Pons (tissue), 1 donor: Measurements from ENCODE around the gene RER1.
A peak's percentile ranks its signal among the peaks of the same experiment; 100 is the strongest.
"Not testable (repeated sequence)": the region's sequence is repeated elsewhere in the genome, so short reads cannot be mapped to it uniquely, and the experiment has no call there.

Experiments used
- DNase-seq: peaks from one replicate; pipeline ENCODE4 v3.0.0-alpha.2; 2016; ENCODE audit warnings: low spot score

Gene RER1

GRCh38 chr1:2427976-2428375, 36.3 kb downstream of the RER1 start:
- DNase-seq = no peak

GRCh38 chr1:2428490-2428889, 36.8 kb downstream of the RER1 start:
- DNase-seq = no peak

GRCh38 chr1:2429780-2430591, 38.3 kb downstream of the RER1 start:
- DNase-seq = no peak

DNA sequence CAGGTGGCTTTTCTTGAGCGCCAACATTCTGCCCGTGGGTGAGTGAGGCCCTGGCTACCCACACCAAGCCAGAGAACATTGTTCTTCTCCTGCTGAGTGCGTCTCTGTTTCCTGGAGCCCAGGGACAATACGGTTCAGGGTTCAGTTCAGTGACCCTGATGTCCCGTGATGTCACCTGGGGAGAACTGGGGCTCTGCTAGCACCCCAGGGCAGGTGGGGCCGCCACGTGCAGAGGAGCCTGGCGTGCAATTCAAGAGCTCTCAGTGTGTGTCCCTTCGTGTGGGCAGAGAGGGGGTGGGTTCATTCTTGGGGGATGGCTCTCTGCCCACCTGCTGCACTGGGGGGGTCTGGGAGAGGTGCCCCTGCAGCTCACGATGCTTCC, 38.9 kb downstream of the RER1 start:
- DNase-seq = no peak

- no peak for DNase-seq
Observed at GRCh38 chr1:2431103-2431502, 39.5 kb downstream of the RER1 start.

- DNase-seq = no peak
Observed at GRCh38 chr1:2431518-2431917, 39.9 kb downstream of the RER1 start.

DNA sequence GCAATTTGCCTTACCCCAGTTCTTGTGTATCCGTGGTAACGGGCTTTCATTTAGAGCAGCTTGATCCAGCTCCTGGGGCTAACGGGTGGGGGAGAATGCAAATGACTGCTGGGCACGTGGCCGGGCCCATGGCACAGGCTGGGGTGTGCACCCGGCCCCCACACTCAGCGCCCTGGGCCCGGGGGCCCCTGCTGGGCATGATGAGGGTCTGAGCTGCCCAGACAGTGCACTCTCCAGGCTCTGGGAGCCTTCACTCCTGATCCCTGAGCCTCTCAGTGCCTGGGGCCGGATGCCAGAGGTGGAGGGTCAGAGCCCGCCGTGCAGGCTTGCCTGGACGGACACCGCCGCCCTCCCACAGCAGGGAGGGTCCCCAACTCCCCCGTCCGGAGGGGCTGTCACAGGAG, 40.8 kb downstream of the RER1 start:
- no peak for DNase-seq

DNA sequence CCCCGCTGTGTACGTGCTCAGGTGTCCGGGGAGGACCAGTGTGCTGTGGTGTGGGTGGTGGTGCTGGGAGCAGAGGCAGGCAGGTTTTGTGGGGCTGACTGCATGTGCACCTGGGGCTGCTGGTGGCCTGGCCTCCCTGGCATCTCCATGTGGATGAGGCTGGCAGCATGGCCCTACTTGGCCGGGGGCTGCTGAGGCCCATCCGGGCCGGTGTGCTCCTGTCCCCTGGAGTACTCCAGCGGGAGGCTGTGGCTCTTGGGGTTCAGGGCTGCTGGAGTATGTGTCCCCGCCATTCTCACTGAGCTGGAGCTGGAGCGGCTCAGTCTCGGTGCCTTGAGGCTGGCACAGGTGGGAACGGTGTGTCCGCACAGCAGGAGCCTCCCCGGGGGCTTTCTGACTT, 41.6 kb downstream of the RER1 start:
- no peak for DNase-seq

DNA sequence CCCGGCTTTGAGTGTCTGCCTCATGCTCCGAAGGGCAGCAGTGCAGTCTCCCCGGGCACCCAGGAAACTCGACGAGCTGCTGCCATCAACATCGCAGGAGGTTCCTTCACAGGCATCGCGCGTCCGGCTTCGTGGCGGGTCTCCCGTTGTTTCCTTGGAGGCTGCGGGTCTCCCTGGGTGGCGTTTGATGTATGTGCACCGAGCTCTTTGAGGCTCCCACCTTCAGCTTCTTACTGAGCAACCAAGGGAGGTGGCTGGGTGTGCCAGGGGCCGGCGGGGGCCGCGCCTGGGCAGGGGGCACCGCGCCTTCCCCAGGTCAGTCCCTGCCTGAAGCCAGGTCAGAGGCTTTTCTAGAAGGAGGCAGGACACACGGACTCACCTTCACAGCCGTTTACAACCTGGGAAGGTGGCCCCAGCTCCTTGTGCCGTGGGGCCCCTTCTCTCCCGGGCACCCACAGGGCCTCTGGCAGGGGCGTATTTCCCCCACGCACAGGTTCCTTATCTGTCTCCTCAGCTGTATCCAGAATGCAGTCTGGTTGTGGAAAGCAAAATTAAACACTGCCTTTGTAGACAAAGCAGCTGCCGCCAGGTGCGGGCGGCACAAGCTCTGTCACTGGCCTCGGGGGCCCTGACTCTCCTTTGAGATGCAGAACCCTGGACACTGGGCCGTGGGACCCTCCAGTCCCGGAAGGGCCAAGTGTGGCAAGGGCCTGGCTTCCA, 42.5 kb downstream of the RER1 start:
- DNase-seq = no peak

DNA sequence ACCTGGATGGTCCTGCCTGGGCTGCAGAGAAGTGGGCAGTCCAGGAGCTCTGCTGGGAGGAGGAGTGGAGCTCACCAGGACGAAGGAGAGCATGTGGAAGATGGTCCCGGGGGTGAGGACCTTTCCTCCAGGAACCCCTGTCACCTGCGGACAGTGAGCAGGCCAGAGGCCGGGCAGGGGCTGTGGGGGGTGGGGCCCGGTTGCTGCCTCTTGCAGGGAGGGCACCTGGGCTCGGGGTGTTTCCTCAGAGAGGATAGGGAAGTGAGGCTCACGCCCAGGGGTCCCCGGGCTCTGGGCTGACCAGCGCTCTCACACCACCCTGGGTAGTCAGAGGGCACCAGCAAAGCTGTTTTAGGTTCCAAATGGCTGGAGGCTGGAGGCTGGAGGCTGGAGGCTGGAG, 43.5 kb downstream of the RER1 start:
- DNase-seq = no peak

- DNase-seq = no peak
Observed at GRCh38 chr1:2435746-2436355, 44.2 kb downstream of the RER1 start.

- no peak for DNase-seq
Observed at GRCh38 chr1:2436876-2437275, 45.2 kb downstream of the RER1 start.

DNA sequence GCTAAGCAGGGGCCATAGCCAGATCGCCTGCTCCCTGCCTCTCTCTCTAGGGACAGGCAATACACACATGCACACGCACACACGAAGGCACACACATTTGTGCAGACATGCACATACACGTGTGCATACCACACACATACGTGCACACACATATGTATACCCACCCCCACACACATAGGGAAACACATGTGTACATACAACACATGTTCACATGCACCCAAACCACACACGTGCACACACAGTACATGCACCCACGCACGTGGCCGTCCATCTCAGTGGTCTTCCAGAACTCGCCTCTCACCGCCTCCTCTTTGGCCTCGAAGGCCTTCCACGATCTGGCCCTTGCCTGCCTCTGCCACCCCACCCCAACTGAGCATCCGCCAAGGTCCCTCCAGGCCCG, 46.0 kb downstream of the RER1 start:
- DNase-seq = no peak

DNA sequence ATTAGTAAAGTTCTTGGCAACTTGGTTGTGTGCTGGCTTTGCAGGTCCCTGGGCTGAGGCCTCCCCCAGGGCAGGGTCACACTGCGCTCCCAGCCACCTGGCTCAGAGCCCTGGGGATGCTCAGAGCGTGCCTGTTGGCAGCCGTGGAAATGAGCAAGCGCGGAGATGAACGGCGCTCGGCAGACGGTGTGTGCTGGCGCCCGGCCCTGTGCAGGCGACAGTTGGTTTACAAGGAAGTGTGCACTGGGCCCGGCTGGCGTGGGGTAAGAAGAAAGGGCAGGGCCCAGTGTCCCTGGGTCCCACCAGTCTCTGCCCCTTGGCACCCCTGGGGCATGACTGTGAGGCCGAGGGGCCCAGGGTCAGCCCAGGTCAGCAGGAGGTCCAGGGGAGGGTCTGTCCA, 46.4 kb downstream of the RER1 start:
- DNase-seq = no peak

DNA sequence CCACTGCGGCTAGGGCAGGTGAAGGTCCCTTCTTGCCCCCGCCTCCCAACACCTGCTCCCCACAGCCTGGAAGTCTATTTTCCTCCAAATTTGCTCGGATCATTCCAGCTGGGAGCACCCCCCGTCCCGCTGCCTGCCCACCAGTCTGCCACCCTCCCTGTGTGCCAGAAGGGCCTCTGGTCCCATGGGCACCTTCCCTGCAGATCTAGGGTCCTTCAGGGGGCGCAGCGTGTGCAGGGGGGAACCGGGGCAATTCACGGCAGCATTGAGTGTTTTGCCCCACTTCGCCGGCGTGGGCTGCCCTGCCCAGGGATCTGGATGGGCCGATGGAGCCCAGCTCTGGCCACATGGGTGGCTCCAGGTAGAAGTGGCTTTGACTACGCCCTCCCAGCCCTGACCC, 47.0 kb downstream of the RER1 start:
- no peak for DNase-seq

- no peak for DNase-seq
Observed at GRCh38 chr1:2439369-2439768, 47.7 kb downstream of the RER1 start.

GRCh38 chr1:2440346-2440745, 48.7 kb downstream of the RER1 start:
- DNase-seq = not testable (repeated sequence)

- DNase-seq = peak; percentile 73
Observed at GRCh38 chr1:2441746-2442145, 50.1 kb downstream of the RER1 start.

GRCh38 chr1:2442661-2443060, 51.0 kb downstream of the RER1 start:
- peak; percentile 31 for DNase-seq

DNA sequence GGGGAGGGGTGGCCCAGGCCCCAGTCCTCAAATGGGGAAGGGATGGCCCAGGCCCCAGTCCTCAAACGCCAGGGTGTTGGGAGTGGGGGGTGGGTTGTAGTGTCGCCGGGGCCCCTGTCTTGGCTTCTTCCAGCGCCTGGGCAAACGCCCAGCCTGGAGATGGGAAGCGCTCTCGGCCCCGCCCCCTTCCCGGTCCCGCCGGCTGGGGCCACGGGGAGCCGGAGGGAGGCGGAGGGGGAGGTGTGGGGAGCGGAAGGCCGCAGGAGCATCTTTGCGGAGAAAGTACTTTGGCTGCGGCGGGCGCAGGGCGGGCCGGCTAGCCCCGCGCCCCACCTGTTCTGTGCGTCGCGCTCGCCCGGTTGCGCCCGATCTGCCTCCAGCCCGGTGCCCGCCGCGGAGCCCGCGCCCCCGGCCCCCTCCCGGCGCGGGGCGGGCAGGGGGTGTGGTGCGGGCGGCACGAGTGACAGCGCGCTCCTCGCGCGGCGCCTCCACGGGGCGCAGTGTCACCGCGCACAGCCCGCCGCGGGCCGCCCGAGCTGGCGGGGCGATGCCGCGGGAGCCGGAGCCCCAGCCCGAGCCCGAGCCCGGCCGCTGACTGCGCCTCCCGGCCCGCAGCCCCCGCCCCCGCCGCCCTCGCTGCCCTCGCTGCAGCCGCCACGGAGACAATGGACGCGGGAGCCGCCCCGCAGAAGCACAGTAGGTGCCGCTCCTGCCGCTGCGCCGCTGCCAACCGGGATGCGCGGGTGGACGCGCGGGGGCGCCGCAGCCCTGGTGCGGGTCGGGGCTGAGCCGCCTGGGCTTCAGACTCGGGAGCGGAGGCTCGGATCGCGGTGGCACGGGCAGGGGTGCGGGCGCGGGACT, 51.9 kb downstream of the RER1 start:
- DNase-seq = peak; percentile 49

DNA sequence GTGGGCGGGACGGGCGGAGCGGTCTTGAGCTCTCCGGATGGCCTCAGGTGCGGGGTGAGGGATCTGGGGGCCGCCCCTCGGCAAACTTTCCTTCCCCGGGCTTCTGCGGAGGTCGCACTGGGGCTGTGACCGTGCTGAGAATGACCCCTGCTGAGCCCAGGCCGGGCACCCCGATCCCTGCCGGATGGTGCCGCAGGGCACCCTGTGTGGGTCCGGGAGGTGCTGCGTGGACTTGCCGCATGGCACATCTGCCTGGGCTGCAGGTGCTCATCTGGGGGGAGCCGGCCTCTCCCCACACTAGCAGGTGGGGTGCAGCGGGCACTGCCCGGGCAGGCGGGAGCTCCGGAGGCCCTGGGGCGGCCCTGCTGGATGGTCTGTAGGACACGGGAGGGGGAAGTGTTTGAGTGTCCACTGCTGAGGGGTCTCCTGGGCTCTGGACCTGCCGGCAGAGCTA, 52.5 kb downstream of the RER1 start:
- DNase-seq = no peak

DNA sequence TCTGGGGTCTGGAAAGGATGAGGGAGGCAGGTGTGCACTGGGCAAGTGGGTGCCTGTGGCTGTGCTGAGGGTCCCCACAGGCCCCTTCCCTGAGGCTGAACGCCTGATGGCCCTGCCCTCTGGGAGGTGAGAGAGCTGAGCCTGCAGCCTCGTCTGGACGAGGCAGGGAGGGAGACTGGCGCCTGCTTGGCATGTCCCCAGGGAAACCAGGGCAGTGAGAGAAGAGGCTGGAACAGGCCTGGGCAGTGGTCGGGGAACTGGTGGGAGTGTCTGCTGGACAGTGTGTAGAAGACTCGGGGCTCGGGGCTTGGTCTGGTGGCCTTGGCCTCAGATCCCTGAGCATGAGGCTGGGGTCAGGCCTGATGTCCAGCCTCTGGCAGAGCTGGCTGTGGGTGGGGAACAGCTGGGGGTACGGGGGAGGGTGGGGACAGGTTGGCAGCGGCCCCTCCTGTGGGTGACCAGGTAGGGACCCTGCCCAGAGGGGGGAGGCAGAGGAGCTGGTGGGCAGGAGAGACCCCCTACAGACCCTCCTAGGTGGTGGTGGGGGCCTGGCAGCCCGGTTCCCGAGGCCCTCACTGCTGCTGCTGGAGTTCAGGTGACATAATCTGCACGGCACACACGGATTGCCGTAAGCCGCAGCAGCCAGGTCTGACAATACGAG, 53.7 kb downstream of the RER1 start:
- no peak for DNase-seq
